ENCODE results near the gene STIP1. TPM values are rescaled to one million over a fixed set of nuclear protein-coding genes. Genes with fewer than 3 reads are reported as not detected.

STIP1 gene
- total and polyA plus RNA-seq, 4 donors: 22.6 to 58.1 (median 42.5) TPM

GRCh38 chr11:64156235-64157011 lies 29.5 kb upstream of the STIP1 start:
- no peaks in the 10 kb centered on the region for H3K27me3 ChIP-seq (ENCODE audit: control insufficient read depth in 4 of 4, insufficient read depth in 4 of 4, low read length in 3 of 4)
- no peaks in the 10 kb centered on the region for H3K9me3 ChIP-seq (ENCODE audit: control insufficient read depth in 4 of 4, low read length in 3 of 4)
- no peak for TF ChIP-seq ATF3 (IDR thresholded peaks at IDR 0.05)
- TF ChIP-seq HNF4A (conservative IDR thresholded peaks at IDR 0.05): no peak
- TF ChIP-seq YY1 (IDR thresholded peaks at IDR 0.05): no peak
- TF ChIP-seq CTCF (IDR thresholded peaks at IDR 0.05; ENCODE audit: low read depth, low read length, missing input control): no peak
- TF ChIP-seq SP1 (IDR thresholded peaks at IDR 0.05): no peak
- TF ChIP-seq FOXA1 (IDR thresholded peaks at IDR 0.05): no peak
- TF ChIP-seq EGR1 (IDR thresholded peaks at IDR 0.05; ENCODE audit: low read depth in 2 of 2): no peak
- TF ChIP-seq NR2F2 (IDR thresholded peaks at IDR 0.05): no peak
- TF ChIP-seq RAD21 (IDR thresholded peaks at IDR 0.05): no peak
- no peak for TF ChIP-seq TAF1 (conservative IDR thresholded peaks at IDR 0.05)
- no peak for TF ChIP-seq HNF4G (IDR thresholded peaks at IDR 0.05)
- no peak for TF ChIP-seq JUND (IDR thresholded peaks at IDR 0.05)
- no peak for TF ChIP-seq FOXA2 (IDR thresholded peaks at IDR 0.05)
- TF ChIP-seq GABPA (IDR thresholded peaks at IDR 0.05 in 1 of 2, conservative IDR thresholded peaks at IDR 0.05 in 1 of 2): no peak
- no peak for TF ChIP-seq ZBTB33 (IDR thresholded peaks at IDR 0.05)
- TF ChIP-seq REST (IDR thresholded peaks at IDR 0.05): no peak
- no peak for TF ChIP-seq RXRA (IDR thresholded peaks at IDR 0.05)
- no peak for TF ChIP-seq MAX (IDR thresholded peaks at IDR 0.05)
- 85% methylated on average over 14 of the region's 14 CpGs for WGBS
- no peak overlapping the region for H3K4me3 ChIP-seq (ENCODE audit: low read depth in 1 of 3, low read length in 3 of 3)
- H3K27ac ChIP-seq (ENCODE audit: low read depth in 1 of 2, low read length in 2 of 2): no peak overlapping the region
- peaks cover 0 to 2% (median 0%) of the 10 kb centered on the region in 4 donors for H3K36me3 ChIP-seq (ENCODE audit: control insufficient read depth in 4 of 4, insufficient read depth in 3 of 4, low read depth in 1 of 4, low read length in 3 of 4)
- no peak for DNase-seq (ENCODE audit: low spot score)
- H3K9ac ChIP-seq (ENCODE audit: low read depth in 1 of 2, low read length in 2 of 2): no peak overlapping the region
- peaks cover 1 to 6% (median 5%) of the 10 kb centered on the region in 4 donors for H3K4me1 ChIP-seq (ENCODE audit: control insufficient read depth in 4 of 4, insufficient read depth in 4 of 4, low read length in 3 of 4)

Data from liver (tissue), 9 donors.